ENCODE results near the gene CLDN16. TPM values are rescaled to one million over a fixed set of nuclear protein-coding genes. Genes with fewer than 3 reads are reported as not detected.

The CLDN16 gene
- total RNA-seq, 1 donor from 2014 or later: not detected

GRCh38 chr3:190385731-190386688 is 2.0 kb upstream of the CLDN16 start:
- Mint-ChIP-seq H3K36me3 (ENCODE audit: low read depth) (no peaks in the 10 kb centered on the region), H3K27me3 (ENCODE audit: low read depth) (peaks cover 7% of the 10 kb centered on the region), H3K4me1 (ENCODE audit: low read depth) (no peaks in the 10 kb centered on the region), H3K27ac (no peak overlapping the region), H3K9me3 (no peaks in the 10 kb centered on the region), H3K4me3 (ENCODE audit: low read depth) (no peak overlapping the region)
- no peak for DNase-seq (ENCODE audit: low spot score)
- intact Hi-C loops (cut with micrococcal nuclease): loop anchor here (2.0 kb wide), 1 partner anchor 159 kb away; no protein-coding TSS in a partner anchor

GRCh38 chr3:190388703-190389102 is 740 bp downstream of the CLDN16 start:
- Mint-ChIP-seq H3K36me3 (ENCODE audit: low read depth) (no peaks in the 10 kb centered on the region), H3K27ac (no peak overlapping the region), H3K4me3 (ENCODE audit: low read depth) (no peak overlapping the region), H3K9me3 (no peaks in the 10 kb centered on the region), H3K27me3 (ENCODE audit: low read depth) (peaks cover 14% of the 10 kb centered on the region), H3K4me1 (ENCODE audit: low read depth) (no peaks in the 10 kb centered on the region)
- DNase-seq (ENCODE audit: low spot score): no peak
- intact Hi-C loops (cut with micrococcal nuclease): no loop called here

- Mint-ChIP-seq H3K27me3 (ENCODE audit: low read depth) (peaks cover 10% of the 10 kb centered on the region), H3K4me1 (ENCODE audit: low read depth) (no peaks in the 10 kb centered on the region), H3K36me3 (ENCODE audit: low read depth) (no peaks in the 10 kb centered on the region), H3K9me3 (no peaks in the 10 kb centered on the region), H3K4me3 (ENCODE audit: low read depth) (no peak overlapping the region), H3K27ac (no peak overlapping the region)
- intact Hi-C loops (cut with micrococcal nuclease): no loop called here
- DNase-seq (ENCODE audit: low spot score): no peak
These were observed 8.0 kb downstream of the CLDN16 start for GRCh38 chr3:190396001-190396400.

- H3K27ac Mint-ChIP-seq: no peak overlapping the region
These were observed 9.9 kb downstream of the CLDN16 start for GRCh38 chr3:190397889-190398288.

GRCh38 chr3:190399677-190400076 is 11.7 kb downstream of the CLDN16 start:
- intact Hi-C loops (cut with micrococcal nuclease): no loop called here
- H3K36me3 Mint-ChIP-seq (ENCODE audit: low read depth): no peaks in the 10 kb centered on the region
- no peak overlapping the region for H3K4me3 Mint-ChIP-seq (ENCODE audit: low read depth)
- H3K9me3 Mint-ChIP-seq: no peaks in the 10 kb centered on the region
- H3K4me1 Mint-ChIP-seq (ENCODE audit: low read depth): no peaks in the 10 kb centered on the region
- peaks cover 3% of the 10 kb centered on the region for H3K27me3 Mint-ChIP-seq (ENCODE audit: low read depth)
- no peak overlapping the region for H3K27ac Mint-ChIP-seq
- no peak for DNase-seq (ENCODE audit: low spot score)

More at GRCh38 chr3:190397889-190398288, 9.9 kb downstream of the CLDN16 start:
- no peak for DNase-seq (ENCODE audit: low spot score)
- no peaks in the 10 kb centered on the region for H3K4me1 Mint-ChIP-seq (ENCODE audit: low read depth)
- no peak overlapping the region for H3K4me3 Mint-ChIP-seq (ENCODE audit: low read depth)
- no peaks in the 10 kb centered on the region for H3K36me3 Mint-ChIP-seq (ENCODE audit: low read depth)
- no peaks in the 10 kb centered on the region for H3K9me3 Mint-ChIP-seq
- peaks cover 7% of the 10 kb centered on the region for H3K27me3 Mint-ChIP-seq (ENCODE audit: low read depth)
- intact Hi-C loops (cut with micrococcal nuclease): no loop called here

- intact Hi-C loops (cut with micrococcal nuclease): no loop called here
- peaks cover 2% of the 10 kb centered on the region for H3K27me3 Mint-ChIP-seq (ENCODE audit: low read depth)
- no peak for DNase-seq (ENCODE audit: low spot score)
- H3K4me3 Mint-ChIP-seq (ENCODE audit: low read depth): no peak overlapping the region
- no peaks in the 10 kb centered on the region for H3K4me1 Mint-ChIP-seq (ENCODE audit: low read depth)
- H3K27ac Mint-ChIP-seq: no peak overlapping the region
- H3K9me3 Mint-ChIP-seq: no peaks in the 10 kb centered on the region
- no peaks in the 10 kb centered on the region for H3K36me3 Mint-ChIP-seq (ENCODE audit: low read depth)
These were observed 14.0 kb downstream of the CLDN16 start for GRCh38 chr3:190401963-190402362.

GRCh38 chr3:190404715-190405114 is 16.8 kb downstream of the CLDN16 start:
- H3K9me3 Mint-ChIP-seq: no peaks in the 10 kb centered on the region
- no peak overlapping the region for H3K4me3 Mint-ChIP-seq (ENCODE audit: low read depth)
- peaks cover 2% of the 10 kb centered on the region for H3K27me3 Mint-ChIP-seq (ENCODE audit: low read depth)
- no peaks in the 10 kb centered on the region for H3K4me1 Mint-ChIP-seq (ENCODE audit: low read depth)
- intact Hi-C loops (cut with micrococcal nuclease): no loop called here
- DNase-seq (ENCODE audit: low spot score): no peak
- no peak overlapping the region for H3K27ac Mint-ChIP-seq
- no peaks in the 10 kb centered on the region for H3K36me3 Mint-ChIP-seq (ENCODE audit: low read depth)

- H3K27me3 Mint-ChIP-seq (ENCODE audit: low read depth): peaks cover 3% of the 10 kb centered on the region
- H3K36me3 Mint-ChIP-seq (ENCODE audit: low read depth): no peaks in the 10 kb centered on the region
- no peak overlapping the region for H3K4me3 Mint-ChIP-seq (ENCODE audit: low read depth)
- H3K4me1 Mint-ChIP-seq (ENCODE audit: low read depth): no peaks in the 10 kb centered on the region
- H3K27ac Mint-ChIP-seq: no peak overlapping the region
- no peaks in the 10 kb centered on the region for H3K9me3 Mint-ChIP-seq
- DNase-seq (ENCODE audit: low spot score): no peak
- intact Hi-C loops (cut with micrococcal nuclease): no loop called here
These were observed 26.3 kb downstream of the CLDN16 start for GRCh38 chr3:190414297-190414696.

- no peaks in the 10 kb centered on the region for H3K36me3 Mint-ChIP-seq (ENCODE audit: low read depth)
- intact Hi-C loops (cut with micrococcal nuclease): loop anchor here (1.0 to 5.0 kb wide), 3 partner anchors 102 to 457 kb away; partner anchors contain the start of gene CLDN1
- no peak overlapping the region for H3K4me3 Mint-ChIP-seq (ENCODE audit: low read depth)
- no peak for DNase-seq (ENCODE audit: low spot score)
- peaks cover 6% of the 10 kb centered on the region for H3K4me1 Mint-ChIP-seq (ENCODE audit: low read depth)
- no peak overlapping the region for H3K27ac Mint-ChIP-seq
- peaks cover 9% of the 10 kb centered on the region for H3K27me3 Mint-ChIP-seq (ENCODE audit: low read depth)
- H3K9me3 Mint-ChIP-seq: no peaks in the 10 kb centered on the region
These were observed 36.1 kb downstream of the CLDN16 start for GRCh38 chr3:190424108-190424477.

- H3K4me3 Mint-ChIP-seq (ENCODE audit: low read depth): no peak overlapping the region
- H3K36me3 Mint-ChIP-seq (ENCODE audit: low read depth): no peaks in the 10 kb centered on the region
- no peaks in the 10 kb centered on the region for H3K9me3 Mint-ChIP-seq
- H3K4me1 Mint-ChIP-seq (ENCODE audit: low read depth): peaks cover 6% of the 10 kb centered on the region
- peak overlapping the region; percentile 38 for H3K27ac Mint-ChIP-seq
- peaks cover 11% of the 10 kb centered on the region for H3K27me3 Mint-ChIP-seq (ENCODE audit: low read depth)
- peak; percentile 28 for DNase-seq (ENCODE audit: low spot score)
- intact Hi-C loops (cut with micrococcal nuclease): loop anchor here (1.0 to 5.0 kb wide), 3 partner anchors 102 to 457 kb away; partner anchors contain the start of gene CLDN1
These were observed 36.8 kb downstream of the CLDN16 start for GRCh38 chr3:190424478-190425439.

- no peak for DNase-seq (ENCODE audit: low spot score)
- H3K9me3 Mint-ChIP-seq: no peaks in the 10 kb centered on the region
- no peaks in the 10 kb centered on the region for H3K36me3 Mint-ChIP-seq (ENCODE audit: low read depth)
- H3K27me3 Mint-ChIP-seq (ENCODE audit: low read depth): peaks cover 6% of the 10 kb centered on the region
- H3K27ac Mint-ChIP-seq: no peak overlapping the region
- intact Hi-C loops (cut with micrococcal nuclease): no loop called here
- H3K4me1 Mint-ChIP-seq (ENCODE audit: low read depth): peaks cover 6% of the 10 kb centered on the region
- H3K4me3 Mint-ChIP-seq (ENCODE audit: low read depth): no peak overlapping the region
These were observed 37.9 kb downstream of the CLDN16 start for GRCh38 chr3:190425833-190426232.

GRCh38 chr3:190426806-190427507 is 39.0 kb downstream of the CLDN16 start:
- Mint-ChIP-seq H3K4me1 (ENCODE audit: low read depth) (peaks cover 6% of the 10 kb centered on the region), H3K27ac (no peak overlapping the region), H3K4me3 (ENCODE audit: low read depth) (no peak overlapping the region), H3K27me3 (ENCODE audit: low read depth) (peaks cover 10% of the 10 kb centered on the region), H3K9me3 (no peaks in the 10 kb centered on the region), H3K36me3 (ENCODE audit: low read depth) (no peaks in the 10 kb centered on the region)
- intact Hi-C loops (cut with micrococcal nuclease): no loop called here
- DNase-seq (ENCODE audit: low spot score): no peak
